WTC11 (cell line): Measurements from ENCODE around the gene DPYSL3. TPM values are rescaled to one million over a fixed set of nuclear protein-coding genes. Genes with fewer than 3 reads are reported as not detected.

ENCODE experiments used
- ATAC-seq: fragments of 200-7000 bp; cut with Tn5 transposase; 2 replicates; pipeline ENCODE4 v1.10.0; 2021; ENCODE audit warnings: mild to moderate bottlenecking, moderate library complexity
- CTCF ChIA-PET: fragments of 300-600 bp; sonication (Branson Sonifier 250); formaldehyde crosslinking; loops from one replicate; lab custom pipeline; 2021; ENCODE audit warnings: antibody characterized with exemption; lab: Charles Lee
- POLR2A ChIA-PET: fragments of 350-600 bp; sonication (Branson Sonifier 250); formaldehyde crosslinking; loops from one replicate; lab custom pipeline; 2021; ENCODE audit warnings: antibody characterized with exemption; lab: Charles Lee
- DNase-seq: peaks from one replicate; pipeline ENCODE4 v3.0.0; 2021; ENCODE audit warnings: low spot score
- H3K27ac Mint-ChIP-seq: 2 replicates; pipeline ENCODE4 v1.8.0; 2021; ENCODE audit warnings: mixed read lengths
- H3K27me3 Mint-ChIP-seq: 2 replicates; pipeline ENCODE4 v1.8.0; 2021; ENCODE audit warnings: low read depth, mild to moderate bottlenecking, moderate library complexity, mixed read lengths
- H3K36me3 Mint-ChIP-seq: 2 replicates; pipeline ENCODE4 v1.8.0; 2021; ENCODE audit warnings: mixed read lengths
- H3K4me1 Mint-ChIP-seq: 2 replicates; pipeline ENCODE4 v1.8.0; 2022; ENCODE audit warnings: mixed read lengths
- H3K4me3 Mint-ChIP-seq: 2 replicates; pipeline ENCODE4 v1.8.0; 2021; ENCODE audit warnings: mild to moderate bottlenecking, moderate library complexity, mixed read lengths
- H3K9me3 Mint-ChIP-seq: 2 replicates; pipeline ENCODE4 v1.8.0; 2021; ENCODE audit warnings: mixed read lengths
- ATF3 ChIP-seq: sonication (generic); formaldehyde crosslinking; conservative IDR thresholded peaks from 2 replicates; pipeline ENCODE4 v1.8.1; 2022; ENCODE audit warnings: mild to moderate bottlenecking, missing genetic modification reagents
- CREM ChIP-seq: sonication (generic); formaldehyde crosslinking; IDR thresholded peaks from 2 replicates; pipeline ENCODE4 v1.8.1; 2022; ENCODE audit warnings: mild to moderate bottlenecking, missing genetic modification reagents, moderate library complexity
- ESRRA ChIP-seq: sonication (generic); formaldehyde crosslinking; IDR thresholded peaks from 2 replicates; pipeline ENCODE4 v1.8.1; 2022; ENCODE audit warnings: mild to moderate bottlenecking, missing genetic modification reagents, borderline replicate concordance
- GRHL2 ChIP-seq: fragments of 250-450 bp; sonication (Bioruptor Pico); IDR thresholded peaks from 2 replicates; pipeline ENCODE4 v1.8.0; 2022; ENCODE audit warnings: mild to moderate bottlenecking, moderate library complexity; ENCODE audit not compliant: insufficient replicate concordance, severe bottlenecking
- GTF2I ChIP-seq: fragments of 250-450 bp; sonication (Bioruptor Pico); conservative IDR thresholded peaks from 2 replicates; pipeline ENCODE4 v1.4.0; 2021; ENCODE audit warnings: mild to moderate bottlenecking
- HMGA2 ChIP-seq: fragments of 250-450 bp; sonication (Bioruptor Pico); IDR thresholded peaks from 2 replicates; pipeline ENCODE4 v1.4.0; 2021; ENCODE audit warnings: mild to moderate bottlenecking, moderate library complexity
- KAT7 ChIP-seq: sonication (generic); formaldehyde crosslinking; IDR thresholded peaks from 2 replicates; pipeline ENCODE4 v1.8.1; 2023; ENCODE audit warnings: missing genetic modification reagents, mild to moderate bottlenecking, borderline replicate concordance
- NFE2L1 ChIP-seq: sonication (generic); formaldehyde crosslinking; IDR thresholded peaks from 2 replicates; pipeline ENCODE4 v1.8.1; 2023; ENCODE audit warnings: missing genetic modification reagents
- NR1H2 ChIP-seq: sonication (generic); formaldehyde crosslinking; IDR thresholded peaks from 2 replicates; pipeline ENCODE4 v1.9.0; 2021; ENCODE audit warnings: mild to moderate bottlenecking, moderate library complexity, missing genetic modification reagents
- RELA ChIP-seq: sonication (generic); formaldehyde crosslinking; IDR thresholded peaks from 2 replicates; pipeline ENCODE4 v1.8.1; 2022; ENCODE audit warnings: missing genetic modification reagents, mild to moderate bottlenecking, borderline replicate concordance
- RORB ChIP-seq: fragments of 250-450 bp; sonication (Bioruptor Pico); IDR thresholded peaks from 2 replicates; pipeline ENCODE4 v1.9.0; 2021; ENCODE audit warnings: mild to moderate bottlenecking
- TEAD4 ChIP-seq: sonication (generic); formaldehyde crosslinking; IDR thresholded peaks from 2 replicates; pipeline ENCODE4 v1.8.0; 2022; ENCODE audit warnings: mild to moderate bottlenecking, missing genetic modification reagents
- ZNF138 ChIP-seq: sonication (generic); formaldehyde crosslinking; conservative IDR thresholded peaks from 2 replicates; pipeline ENCODE4 v1.8.1; 2022; ENCODE audit warnings: mild to moderate bottlenecking, moderate library complexity, missing genetic modification reagents
- ZNF219 ChIP-seq: sonication (generic); formaldehyde crosslinking; IDR thresholded peaks from 2 replicates; pipeline ENCODE4 v1.8.0; 2023; ENCODE audit warnings: missing genetic modification reagents, mild to moderate bottlenecking, borderline replicate concordance
- ZNF423 ChIP-seq: fragments of 250-450 bp; sonication (Bioruptor Pico); IDR thresholded peaks from 2 replicates; pipeline ENCODE4 v2.1.2; 2022; ENCODE audit warnings: mild to moderate bottlenecking, moderate library complexity
- total RNA-seq: library from RNA; stranded (reverse); gene quantifications from 3 replicates; pipeline ENCODE4 v1.2.3, GENCODE V29; 2021
- TF ChIP-seq, protein P1 (sequence below): fragments of 250-450 bp; sonication (Bioruptor Pico); IDR thresholded peaks from 2 replicates; pipeline ENCODE4 v2.1.2; 2022; ENCODE audit warnings: mild to moderate bottlenecking, moderate library complexity
- TF ChIP-seq, protein P2 (sequence below): sonication (generic); formaldehyde crosslinking; IDR thresholded peaks from 2 replicates; pipeline ENCODE4 v1.8.0; 2023; ENCODE audit warnings: missing genetic modification reagents, mild to moderate bottlenecking, borderline replicate concordance

DPYSL3 gene
- total RNA-seq, 1 experiment from 2014 or later, result 358 TPM

DNA sequence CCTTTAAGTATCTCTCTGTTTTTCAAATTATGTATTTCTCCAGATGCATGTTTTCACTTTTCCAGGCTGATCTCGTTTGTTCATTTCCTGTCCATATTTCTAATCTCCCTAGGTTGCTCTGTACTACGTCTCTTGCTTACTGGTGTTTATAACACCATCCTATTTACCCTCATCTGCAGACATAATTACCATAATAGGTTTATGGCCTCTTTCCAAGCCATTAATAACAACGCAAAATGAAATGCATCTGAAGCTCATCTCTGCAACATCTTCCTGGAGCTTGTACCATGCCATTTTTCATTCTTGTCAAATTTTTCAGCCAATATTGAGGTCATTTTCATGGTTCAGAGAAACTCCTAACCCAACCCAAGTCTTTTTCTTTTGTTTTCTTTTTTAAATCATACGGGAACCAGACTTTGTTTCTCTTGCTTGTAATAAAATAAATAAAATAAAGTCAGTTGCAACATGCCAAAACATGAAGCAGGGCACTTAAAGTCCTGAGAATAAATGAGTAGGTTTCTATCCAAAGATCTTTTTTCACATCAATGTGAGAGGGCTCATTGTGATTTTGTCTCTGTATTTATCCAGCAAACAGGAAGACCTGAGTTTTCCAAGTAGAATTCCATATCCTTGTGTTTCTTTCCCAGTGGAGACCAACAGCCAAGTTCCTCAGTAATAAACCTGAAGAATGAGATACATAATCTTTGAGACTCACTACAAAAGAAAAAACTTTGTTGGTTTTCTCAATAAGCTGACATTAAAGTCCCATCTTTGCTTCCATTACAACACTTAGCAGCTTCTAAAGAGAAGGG, 37.0 kb downstream of the DPYSL3 start:
- DNase-seq (no peak), ATAC-seq (no peak)
- Mint-ChIP-seq H3K4me1 (peaks cover 64% of the 10 kb centered on the region), H3K4me3 (no peak overlapping the region), H3K27me3 (no peaks in the 10 kb centered on the region), H3K27ac (peak overlapping the region; percentile 11; the same call in 1 of the 2 replicates), H3K36me3 (peaks cover 10% of the 10 kb centered on the region), H3K9me3 (peaks cover 9% of the 10 kb centered on the region)
- no peak for TF ChIP-seq HMGA2 (CRISPR knock-in tag)
- no peak for TF ChIP-seq RELA (CRISPR knock-in tag)
- TF ChIP-seq, protein P1, sequence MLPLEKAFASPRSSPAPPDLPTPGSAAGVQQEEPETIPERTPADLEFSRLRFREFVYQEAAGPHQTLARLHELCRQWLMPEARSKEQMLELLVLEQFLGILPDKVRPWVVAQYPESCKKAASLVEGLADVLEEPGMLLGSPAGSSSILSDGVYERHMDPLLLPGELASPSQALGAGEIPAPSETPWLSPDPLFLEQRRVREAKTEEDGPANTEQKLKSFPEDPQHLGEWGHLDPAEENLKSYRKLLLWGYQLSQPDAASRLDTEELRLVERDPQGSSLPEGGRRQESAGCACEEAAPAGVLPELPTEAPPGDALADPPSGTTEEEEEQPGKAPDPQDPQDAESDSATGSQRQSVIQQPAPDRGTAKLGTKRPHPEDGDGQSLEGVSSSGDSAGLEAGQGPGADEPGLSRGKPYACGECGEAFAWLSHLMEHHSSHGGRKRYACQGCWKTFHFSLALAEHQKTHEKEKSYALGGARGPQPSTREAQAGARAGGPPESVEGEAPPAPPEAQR (CRISPR knock-in tag), result no peak
- TF ChIP-seq NFE2L1 (CRISPR knock-in tag), result no peak
- no peak for TF ChIP-seq NR1H2 (CRISPR knock-in tag)
- TF ChIP-seq ZNF138 (CRISPR knock-in tag), result no peak
- TF ChIP-seq ZNF423 (CRISPR knock-in tag), result no peak
- TF ChIP-seq GTF2I (CRISPR knock-in tag), result no peak
- CTCF ChIA-PET, result interaction anchor here (0.7 to 1.1 kb wide), 3 partner anchors 11 to 22 kb away, joined by 3 read pairs; no protein-coding TSS in a partner anchor
- POLR2A ChIA-PET, result no interaction called here

DNA sequence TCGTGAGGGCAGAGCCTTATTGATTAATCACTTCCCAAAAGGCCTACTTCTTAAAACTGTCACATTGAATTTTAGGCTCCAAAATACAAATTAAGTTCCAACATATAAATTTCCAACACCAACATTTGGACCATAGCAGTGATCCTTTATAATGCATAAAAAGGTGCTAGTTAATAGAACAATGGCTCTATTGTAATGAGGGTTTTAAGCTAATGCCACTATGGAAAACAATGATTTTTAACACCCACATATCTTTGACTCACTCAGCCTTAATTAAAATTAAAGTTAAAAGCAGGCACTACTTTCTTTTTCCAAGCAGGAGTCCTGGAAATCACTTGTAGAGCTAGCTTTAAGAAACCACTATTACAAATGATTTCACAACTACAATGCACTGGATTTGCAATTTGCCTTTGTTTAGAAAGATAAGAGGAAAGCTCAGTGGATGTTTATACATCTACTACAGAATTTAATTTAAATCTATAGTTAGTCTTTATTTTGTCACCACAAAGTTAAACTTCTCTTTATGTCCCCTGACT, 41.8 kb downstream of the DPYSL3 start:
- H3K4me3 Mint-ChIP-seq, result 0 out of 2 replicates have a peak overlapping the region, but pooled peaks have one; percentile 16
- no peak for DNase-seq
- no peak for ATAC-seq
- peaks cover 71% of the 10 kb centered on the region for H3K4me1 Mint-ChIP-seq
- H3K9me3 Mint-ChIP-seq, result peaks cover 9% of the 10 kb centered on the region
- ChIA-PET CTCF (interaction anchor here (0.5 to 4.2 kb wide), 8 partner anchors 12 to 109 kb away, joined by 3 to 47 read pairs (median 3); no protein-coding TSS in a partner anchor), POLR2A (no interaction called here)
- H3K27ac Mint-ChIP-seq, result peak overlapping the region; percentile 80
- peaks cover 10% of the 10 kb centered on the region for H3K36me3 Mint-ChIP-seq
- TF ChIP-seq TEAD4 (CRISPR knock-in tag) (no peak), ZNF423 (CRISPR knock-in tag) (no peak), CREM (CRISPR knock-in tag) (no peak), KAT7 (CRISPR knock-in tag) (no peak), ESRRA (CRISPR knock-in tag) (no peak), GRHL2 (CRISPR knock-in tag) (no peak)
- TF ChIP-seq, protein P2, sequence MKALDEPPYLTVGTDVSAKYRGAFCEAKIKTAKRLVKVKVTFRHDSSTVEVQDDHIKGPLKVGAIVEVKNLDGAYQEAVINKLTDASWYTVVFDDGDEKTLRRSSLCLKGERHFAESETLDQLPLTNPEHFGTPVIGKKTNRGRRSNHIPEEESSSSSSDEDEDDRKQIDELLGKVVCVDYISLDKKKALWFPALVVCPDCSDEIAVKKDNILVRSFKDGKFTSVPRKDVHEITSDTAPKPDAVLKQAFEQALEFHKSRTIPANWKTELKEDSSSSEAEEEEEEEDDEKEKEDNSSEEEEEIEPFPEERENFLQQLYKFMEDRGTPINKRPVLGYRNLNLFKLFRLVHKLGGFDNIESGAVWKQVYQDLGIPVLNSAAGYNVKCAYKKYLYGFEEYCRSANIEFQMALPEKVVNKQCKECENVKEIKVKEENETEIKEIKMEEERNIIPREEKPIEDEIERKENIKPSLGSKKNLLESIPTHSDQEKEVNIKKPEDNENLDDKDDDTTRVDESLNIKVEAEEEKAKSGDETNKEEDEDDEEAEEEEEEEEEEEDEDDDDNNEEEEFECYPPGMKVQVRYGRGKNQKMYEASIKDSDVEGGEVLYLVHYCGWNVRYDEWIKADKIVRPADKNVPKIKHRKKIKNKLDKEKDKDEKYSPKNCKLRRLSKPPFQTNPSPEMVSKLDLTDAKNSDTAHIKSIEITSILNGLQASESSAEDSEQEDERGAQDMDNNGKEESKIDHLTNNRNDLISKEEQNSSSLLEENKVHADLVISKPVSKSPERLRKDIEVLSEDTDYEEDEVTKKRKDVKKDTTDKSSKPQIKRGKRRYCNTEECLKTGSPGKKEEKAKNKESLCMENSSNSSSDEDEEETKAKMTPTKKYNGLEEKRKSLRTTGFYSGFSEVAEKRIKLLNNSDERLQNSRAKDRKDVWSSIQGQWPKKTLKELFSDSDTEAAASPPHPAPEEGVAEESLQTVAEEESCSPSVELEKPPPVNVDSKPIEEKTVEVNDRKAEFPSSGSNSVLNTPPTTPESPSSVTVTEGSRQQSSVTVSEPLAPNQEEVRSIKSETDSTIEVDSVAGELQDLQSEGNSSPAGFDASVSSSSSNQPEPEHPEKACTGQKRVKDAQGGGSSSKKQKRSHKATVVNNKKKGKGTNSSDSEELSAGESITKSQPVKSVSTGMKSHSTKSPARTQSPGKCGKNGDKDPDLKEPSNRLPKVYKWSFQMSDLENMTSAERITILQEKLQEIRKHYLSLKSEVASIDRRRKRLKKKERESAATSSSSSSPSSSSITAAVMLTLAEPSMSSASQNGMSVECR (CRISPR knock-in tag), result no peak
- no peaks in the 10 kb centered on the region for H3K27me3 Mint-ChIP-seq

- Mint-ChIP-seq H3K27ac (peak overlapping the region; percentile 88), H3K36me3 (peaks cover 18% of the 10 kb centered on the region), H3K4me3 (no peak overlapping the region), H3K9me3 (peaks cover 19% of the 10 kb centered on the region), H3K27me3 (no peaks in the 10 kb centered on the region), H3K4me1 (peaks cover 59% of the 10 kb centered on the region)
- POLR2A ChIA-PET, result interaction anchor here (0.9 kb wide), 1 partner anchor 13 kb away, joined by 3 read pairs; no protein-coding TSS in a partner anchor
- DNase-seq (no peak), ATAC-seq (no peak)
- CTCF ChIA-PET, result interaction anchor here (1.1 to 4.2 kb wide), 3 partner anchors 13 to 111 kb away, joined by 3 to 47 read pairs (median 22); no protein-coding TSS in a partner anchor
- TF ChIP-seq, protein P2 (CRISPR knock-in tag), result no peak
- TF ChIP-seq ATF3 (CRISPR knock-in tag), result no peak
- TF ChIP-seq RORB (CRISPR knock-in tag), result no peak
- TF ChIP-seq ZNF219, result no peak
- TF ChIP-seq GTF2I (CRISPR knock-in tag), result no peak
- TF ChIP-seq HMGA2 (CRISPR knock-in tag), result no peak
- no peak for TF ChIP-seq GRHL2 (CRISPR knock-in tag)
Observed at GRCh38 chr5:147466360-147466980, 43.4 kb downstream of the DPYSL3 start.
